ENCODE results near the gene RTP1. TPM values are rescaled to one million over a fixed set of nuclear protein-coding genes. Genes with fewer than 3 reads are reported as not detected.
"Not testable (repeated sequence)": the region's sequence is repeated elsewhere in the genome, so short reads cannot be mapped to it uniquely, and the experiment has no call there.

Gene RTP1
- total RNA-seq, 4 donors from 2014 or later = not detected

GRCh38 chr3:187230011-187230410 lies 32.7 kb downstream of the RTP1 start:
- Histone ChIP-seq H3K9me3 (no peaks in the 10 kb centered on the region), H3K27me3 (no peaks in the 10 kb centered on the region), H3K4me3 (no peak overlapping the region), H3K27ac (no peak overlapping the region), H3K4me1 (no peaks in the 10 kb centered on the region), H3K36me3 (no peaks in the 10 kb centered on the region)
- intact Hi-C loops (cut with DNase I; ENCODE audit: low total_unique reads) (no loop called here), in situ Hi-C loops (cut with MboI; ENCODE audit: low pct_ligation_motif_present in 1 of 4, low pct_unique_long_range_greater_than_20kb in 1 of 4, low sequenced_read_pairs in 3 of 4) (no loop called here)
- 89 to 92% methylated on average over 1 of the region's 1 CpG for WGBS, 2 donors (ENCODE audit: low coverage in 1 of 2)
- TF ChIP-seq POLR2AphosphoS5 (IDR thresholded peaks at IDR 0.05) = no peak
- TF ChIP-seq CTCF (IDR thresholded peaks at IDR 0.05) = no peak
- no peak for TF ChIP-seq EP300 (IDR thresholded peaks at IDR 0.05; ENCODE audit: low read depth)
- no peak for TF ChIP-seq POLR2A (IDR thresholded peaks at IDR 0.05)
- no peak for DNase-seq

GRCh38 chr3:187236962-187237361 lies 39.7 kb downstream of the RTP1 start:
- H3K9me3 ChIP-seq = no peaks in the 10 kb centered on the region
- intact Hi-C loops (cut with DNase I; ENCODE audit: low total_unique reads) = no loop called here
- in situ Hi-C loops (cut with MboI; ENCODE audit: low pct_ligation_motif_present in 1 of 4, low pct_unique_long_range_greater_than_20kb in 1 of 4, low sequenced_read_pairs in 3 of 4) = no loop called here
- no peaks in the 10 kb centered on the region for H3K4me1 ChIP-seq
- no peak overlapping the region for H3K4me3 ChIP-seq
- no peaks in the 10 kb centered on the region for H3K27me3 ChIP-seq
- TF ChIP-seq CTCF (IDR thresholded peaks at IDR 0.05) = no peak
- TF ChIP-seq EP300 (IDR thresholded peaks at IDR 0.05; ENCODE audit: low read depth) = no peak
- no peaks in the 10 kb centered on the region for H3K36me3 ChIP-seq
- no peak overlapping the region for H3K27ac ChIP-seq
- no peak for DNase-seq
- WGBS, 2 donors (ENCODE audit: low coverage in 1 of 2) = 67 to 92% methylated on average over 1 of the region's 1 CpG

- intact Hi-C loops (cut with DNase I; ENCODE audit: low total_unique reads) (no loop called here), in situ Hi-C loops (cut with MboI; ENCODE audit: low pct_ligation_motif_present in 1 of 4, low pct_unique_long_range_greater_than_20kb in 1 of 4, low sequenced_read_pairs in 3 of 4) (no loop called here)
- Histone ChIP-seq H3K4me3 (no peak overlapping the region), H3K4me1 (no peaks in the 10 kb centered on the region), H3K36me3 (no peaks in the 10 kb centered on the region), H3K27ac (no peak overlapping the region), H3K27me3 (no peaks in the 10 kb centered on the region), H3K9me3 (no peaks in the 10 kb centered on the region)
- no peak for DNase-seq
- no peak for TF ChIP-seq CTCF (IDR thresholded peaks at IDR 0.05)
- no peak for TF ChIP-seq POLR2AphosphoS5 (IDR thresholded peaks at IDR 0.05)
- TF ChIP-seq EP300 (IDR thresholded peaks at IDR 0.05; ENCODE audit: low read depth) = no peak
Observed at GRCh38 chr3:187237741-187238140, 40.5 kb downstream of the RTP1 start.

GRCh38 chr3:187238239-187238638 lies 41.0 kb downstream of the RTP1 start:
- Histone ChIP-seq H3K27me3 (no peaks in the 10 kb centered on the region), H3K36me3 (no peaks in the 10 kb centered on the region), H3K4me1 (no peaks in the 10 kb centered on the region), H3K9me3 (no peaks in the 10 kb centered on the region), H3K27ac (no peak overlapping the region), H3K4me3 (no peak overlapping the region)
- TF ChIP-seq POLR2AphosphoS5 (IDR thresholded peaks at IDR 0.05) (no peak), POLR2A (IDR thresholded peaks at IDR 0.05) (no peak), CTCF (IDR thresholded peaks at IDR 0.05) (no peak), EP300 (IDR thresholded peaks at IDR 0.05; ENCODE audit: low read depth) (no peak)
- DNase-seq = no peak
- 71 to 100% methylated on average over 1 of the region's 1 CpG for WGBS, 2 donors (ENCODE audit: low coverage in 1 of 2)
- intact Hi-C loops (cut with DNase I; ENCODE audit: low total_unique reads) (no loop called here), in situ Hi-C loops (cut with MboI; ENCODE audit: low pct_ligation_motif_present in 1 of 4, low pct_unique_long_range_greater_than_20kb in 1 of 4, low sequenced_read_pairs in 3 of 4) (no loop called here)

- H3K36me3 ChIP-seq; H3K27ac ChIP-seq; H3K4me1 ChIP-seq; H3K4me3 ChIP-seq; H3K9me3 ChIP-seq; H3K27me3 ChIP-seq; intact Hi-C loops (cut with DNase I; ENCODE audit: low total_unique reads); in situ Hi-C loops (cut with MboI; ENCODE audit: low pct_ligation_motif_present in 1 of 4, low pct_unique_long_range_greater_than_20kb in 1 of 4, low sequenced_read_pairs in 3 of 4); DNase-seq: not testable (repeated sequence)
- WGBS, 2 donors (ENCODE audit: low coverage in 1 of 2) = 96 to 100% methylated on average over 1 to 4 of the region's 4 CpGs
Observed at GRCh38 chr3:187238835-187239234, 41.5 kb downstream of the RTP1 start.

Data from transverse colon (tissue), 4 donors.